Measurements from ENCODE around the gene SNAP47. TPM values are rescaled to one million over a fixed set of nuclear protein-coding genes. Genes with fewer than 3 reads are reported as not detected.

Gene SNAP47
- total and polyA plus RNA-seq, 2 of the 4 experiments (the other 2 are of a cell fraction), result 39.4 to 72.9 TPM

DNA sequence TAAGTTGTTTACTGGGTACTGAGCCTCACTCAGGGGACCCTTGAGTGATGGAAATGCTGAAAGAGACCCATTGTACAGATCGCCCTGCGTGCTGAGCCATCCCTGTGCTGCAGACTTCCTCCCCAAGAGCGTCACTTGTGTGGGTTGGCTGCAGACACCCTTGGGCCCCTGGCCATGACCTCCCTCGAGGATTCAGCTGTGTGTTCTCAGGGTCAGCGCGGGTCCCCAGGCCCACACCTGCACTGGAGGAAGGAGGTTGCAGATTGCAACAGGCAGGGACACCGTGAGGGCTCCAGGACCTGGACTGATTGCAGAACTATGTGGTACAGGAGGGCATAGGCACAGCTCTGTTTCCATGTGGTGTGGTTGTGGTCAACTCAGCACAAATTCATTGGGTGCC lies 4.4 kb downstream of the SNAP47 start:
- H4K20me1 ChIP-seq (ENCODE audit: insufficient read depth, low read length), result peaks cover 36% of the 10 kb centered on the region
- CTCF ChIA-PET, result no interaction called here
- intact Hi-C loops (cut with micrococcal nuclease), result no loop called here

More for the DNA sequence above, 4.4 kb downstream of the SNAP47 start:
- Histone ChIP-seq H3K27me3 (ENCODE audit: control insufficient read depth, insufficient read depth, low read length) (no peaks in the 10 kb centered on the region), H3K27ac (ENCODE audit: insufficient read depth, low read length) (no peak overlapping the region), H3K56ac (ENCODE audit: extremely low read depth, insufficient read depth, low read length) (no peak overlapping the region), H3K4me2 (ENCODE audit: low read depth, low read length) (no peak overlapping the region), H3K14ac (replicated peaks; ENCODE audit: low read depth, low read length) (no peak overlapping the region), H3K9ac (ENCODE audit: low read depth, low read length) (no peak overlapping the region), H3K23ac (ENCODE audit: low read depth, low read length) (no peak overlapping the region), H2BK120ac (ENCODE audit: low read depth, low read length) (no peak overlapping the region), H3K9me3 (ENCODE audit: control insufficient read depth, insufficient read depth, low read length) (no peaks in the 10 kb centered on the region), H3K9me1 (ENCODE audit: insufficient read depth, low read length) (peaks cover 24% of the 10 kb centered on the region), H3K36me3 (ENCODE audit: control insufficient read depth, insufficient read depth, low read length) (peaks cover 7% of the 10 kb centered on the region), H3K18ac (ENCODE audit: low read depth, low read length) (no peak overlapping the region), H3K4ac (ENCODE audit: low read depth, low read length) (no peak overlapping the region), H2BK20ac (ENCODE audit: low read depth, low read length) (no peak overlapping the region), H2BK15ac (ENCODE audit: low read depth, low read length) (no peak overlapping the region), H2AFZ (replicated peaks; ENCODE audit: low read length, poor library complexity) (no peak overlapping the region), H3K4me3 (ENCODE audit: insufficient read depth, low read depth, low read length) (no peak overlapping the region), H4K8ac (ENCODE audit: low read depth in 2 of 2, low read length in 2 of 2) (no peak overlapping the region), H4K91ac (ENCODE audit: insufficient read depth, low read depth, low read length) (no peak overlapping the region), H4K5ac (ENCODE audit: low read depth, low read length) (no peak overlapping the region), H2BK5ac (ENCODE audit: low read depth, low read length, poor library complexity, severe bottlenecking) (no peak overlapping the region), H3K79me1 (ENCODE audit: low read depth in 1 of 2, low read length in 2 of 2) (peaks cover 35 to 83% of the 10 kb centered on the region in 2 experiments), H2AK9ac (replicated peaks; ENCODE audit: low read depth, low read length, poor library complexity) (no peak overlapping the region), H2AK5ac (ENCODE audit: low read depth, low read length) (no peak overlapping the region), H3K4me1 (ENCODE audit: control insufficient read depth, insufficient read depth, low read length) (peaks cover 4% of the 10 kb centered on the region; the same call in 1 of the 2 replicates)
- DNase-seq, result no peak
- ATAC-seq (ENCODE audit: low read depth), result no peak
- dilution Hi-C loops (cut with HindIII; ENCODE audit: low sequenced_read_pairs, unreplicated experiment) (no loop called here), in situ Hi-C loops (cut with MboI; ENCODE audit: low sequenced_read_pairs) (no loop called here)
- 100% methylated on average over 4 of the region's 7 CpGs; no CpG with 5 or more reads in 1 of the 2 experiments for WGBS, 2 experiments (ENCODE audit: extremely low coverage in 2 of 2, insufficient read length in 1 of 2)
- no TSS peak for BruUV-seq (replicated peaks)
- POLR2A ChIA-PET (ENCODE audit: unreplicated experiment), result no interaction called here
- TF ChIP-seq SMC3 (IDR thresholded peaks at IDR 0.05; ENCODE audit: low read depth, low read length), result no peak

All from IMR-90 (cell line).